GM04504 (cell line): ENCODE results near the gene WBP2.
"Not testable (repeated sequence)": the region's sequence is repeated elsewhere in the genome, so short reads cannot be mapped to it uniquely, and the experiment has no call there.

Experiments
- DNase-seq: peaks from one replicate; pipeline ENCODE4 v3.0.0-alpha.2; 2012; ENCODE audit warnings: low read depth

Gene WBP2

DNA sequence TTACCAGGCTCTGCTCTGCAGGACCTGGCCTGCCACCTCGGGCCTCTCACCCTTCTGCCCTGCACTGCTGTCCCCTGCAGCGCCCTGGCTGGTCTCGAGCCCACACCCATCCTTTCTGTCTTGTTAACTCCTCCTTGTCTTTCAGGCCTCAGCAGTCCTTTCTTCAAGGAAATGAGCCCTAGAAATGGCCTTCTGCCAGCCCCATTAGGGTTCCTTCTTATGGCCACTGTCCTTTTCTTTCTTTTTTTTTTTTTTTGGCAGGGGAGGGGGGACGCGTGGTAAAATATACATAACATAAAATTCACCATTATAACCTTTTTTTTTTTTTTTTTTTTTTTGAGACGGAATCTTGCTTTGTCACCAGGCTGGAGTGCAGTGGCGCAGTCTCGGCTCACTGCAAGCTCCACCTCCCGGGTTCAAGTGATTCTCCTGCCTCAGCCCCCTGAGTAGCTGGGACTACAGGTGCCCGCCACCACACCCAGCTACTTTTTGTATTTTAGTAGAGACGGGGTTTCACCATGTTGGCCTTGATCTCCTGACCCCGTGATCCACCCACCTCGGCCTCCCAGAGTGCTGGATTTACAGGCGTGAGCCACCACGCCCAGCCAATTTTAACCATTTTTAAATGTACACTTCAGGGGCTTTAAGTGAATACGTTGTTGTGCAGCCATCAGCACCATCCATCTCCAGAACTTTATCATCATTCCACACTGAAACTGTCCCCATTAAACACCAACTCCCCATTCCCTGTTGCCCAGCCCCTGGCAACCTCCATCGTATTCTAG is 10.5 kb upstream of the WBP2 start:
- not testable (repeated sequence) for DNase-seq

DNA sequence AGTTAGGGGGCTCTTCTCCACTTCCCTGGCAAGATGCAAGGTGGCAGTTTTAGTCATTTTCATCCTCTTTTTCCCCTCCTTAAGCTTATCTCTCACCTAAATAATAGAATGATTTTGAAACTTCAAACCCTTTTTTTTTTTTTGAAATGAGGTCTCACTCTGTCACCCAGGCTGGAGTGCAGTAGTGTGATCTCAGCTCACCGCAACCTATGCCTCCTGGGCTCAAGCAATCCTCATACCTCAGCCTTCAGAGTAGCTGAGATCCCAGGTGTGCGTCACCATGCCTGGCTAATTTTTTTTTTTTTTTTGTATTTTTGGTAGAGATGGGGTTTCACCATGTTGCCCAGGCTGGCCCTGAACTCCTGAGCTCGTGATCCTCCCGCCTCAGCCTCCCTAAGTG is 9.8 kb upstream of the WBP2 start:
- not testable (repeated sequence) for DNase-seq

DNA sequence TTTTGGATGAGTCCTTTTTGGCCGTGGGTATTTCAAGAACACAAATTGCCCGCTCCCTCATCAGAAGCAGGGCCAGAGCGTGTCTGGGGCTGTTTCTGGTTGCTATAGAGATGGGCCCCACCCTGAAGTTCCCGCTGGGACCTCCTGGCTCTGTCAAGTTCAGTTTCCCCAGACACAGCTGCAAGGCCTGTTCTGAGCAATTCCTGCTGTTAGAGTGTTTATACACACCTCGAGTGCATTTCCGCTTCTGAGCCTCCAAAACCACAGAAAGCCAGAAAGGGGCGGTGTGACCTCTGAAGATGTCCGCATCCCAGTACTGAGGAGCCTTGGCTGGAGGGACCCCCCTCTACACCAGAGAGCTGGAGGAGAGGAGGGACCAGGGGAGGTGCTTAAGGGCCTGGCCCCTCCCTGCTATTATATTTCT is 9.3 kb upstream of the WBP2 start:
- DNase-seq: peak; percentile 50

DNA sequence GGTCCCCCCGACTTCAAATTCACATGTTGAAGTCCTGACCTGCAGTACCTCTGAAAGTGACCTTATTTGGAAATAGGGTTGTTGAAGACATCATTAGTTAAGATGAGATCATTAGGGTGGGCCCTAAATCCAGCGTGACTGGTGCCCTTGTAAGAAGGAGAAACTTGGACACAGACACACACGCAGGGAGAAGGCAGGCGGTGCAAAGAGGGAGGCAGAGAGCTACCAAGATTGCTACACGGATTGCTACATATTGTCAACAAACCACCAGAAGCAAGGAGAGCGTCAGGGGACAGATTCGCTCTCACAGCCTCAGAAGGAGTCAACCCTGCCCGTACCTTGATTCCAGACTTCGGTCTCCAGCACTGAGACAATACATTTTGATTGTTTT is 6.8 kb upstream of the WBP2 start:
- no peak for DNase-seq

DNA sequence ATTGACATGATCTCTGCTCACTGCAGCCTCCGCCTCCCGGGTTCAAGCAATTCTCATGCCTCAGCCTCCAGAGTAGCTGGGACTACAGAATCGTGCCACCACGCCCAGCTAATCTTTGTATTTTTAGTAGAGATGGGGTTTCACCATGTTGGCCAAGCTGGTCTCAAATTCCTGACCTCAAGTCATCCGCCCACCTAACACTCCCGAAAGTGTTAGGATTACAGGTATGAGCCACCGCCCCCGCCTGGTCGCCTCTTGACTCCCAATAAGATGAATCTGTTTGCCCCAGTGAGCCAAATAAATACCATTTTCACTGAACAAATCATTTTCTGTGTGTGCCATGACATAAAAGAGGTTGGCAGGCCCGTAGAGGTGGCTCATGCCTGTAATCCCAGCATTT is 4.2 kb upstream of the WBP2 start:
- DNase-seq: not testable (repeated sequence)

DNA sequence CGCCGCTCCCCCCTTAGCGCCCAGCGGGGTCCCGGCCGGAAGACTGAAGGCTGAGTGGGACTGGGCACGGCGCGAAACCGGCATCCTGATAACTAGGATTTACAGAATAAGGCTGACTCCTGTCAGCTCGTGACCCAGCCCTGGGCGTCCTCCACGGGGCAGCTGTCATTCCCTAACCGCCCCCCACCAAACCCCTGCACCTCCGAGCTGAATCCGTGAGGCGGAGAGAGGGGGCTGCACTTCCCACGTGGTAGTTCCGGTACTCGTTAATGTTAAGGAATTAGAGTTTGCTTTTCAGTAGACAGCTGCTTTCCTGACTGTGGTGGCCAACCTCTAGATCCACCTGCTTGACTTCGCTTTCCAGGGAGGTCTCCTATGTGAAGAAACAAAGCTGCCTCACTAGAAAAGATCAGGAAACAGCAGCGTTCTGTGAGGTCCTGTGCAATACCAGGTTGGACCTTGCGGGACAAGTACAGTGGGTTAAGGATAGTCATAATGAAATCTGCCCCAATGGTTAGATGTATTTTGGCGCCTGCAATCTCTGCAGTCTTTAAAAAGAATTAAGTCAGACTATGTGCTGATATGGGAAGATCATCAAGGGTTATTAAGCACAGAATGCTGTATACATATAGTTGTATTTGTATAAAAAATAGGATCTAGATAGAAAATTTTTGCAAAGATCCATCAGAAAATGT is 1.1 kb upstream of the WBP2 start:
- no peak for DNase-seq

DNA sequence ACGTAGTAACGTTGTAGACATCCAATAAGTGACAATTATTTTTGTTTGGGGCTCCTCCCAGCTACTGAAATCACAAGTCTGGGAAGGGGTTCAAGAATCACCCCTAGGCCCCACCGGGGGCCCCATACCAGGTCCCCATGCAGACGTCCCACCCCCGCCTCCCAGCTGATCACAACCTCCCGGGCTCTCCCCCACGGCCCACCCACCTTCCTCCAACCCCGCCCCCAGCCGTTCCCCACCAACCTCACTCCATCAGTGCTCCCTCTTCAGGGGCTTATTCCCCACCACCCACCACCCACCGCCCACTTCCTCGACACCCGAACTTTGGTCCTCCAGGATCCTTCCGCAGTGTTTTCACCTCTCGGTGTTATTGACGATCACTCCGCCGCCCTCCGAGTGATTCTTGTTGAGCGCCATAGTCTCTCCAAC is 240 bp downstream of the WBP2 start:
- DNase-seq: no peak

DNA sequence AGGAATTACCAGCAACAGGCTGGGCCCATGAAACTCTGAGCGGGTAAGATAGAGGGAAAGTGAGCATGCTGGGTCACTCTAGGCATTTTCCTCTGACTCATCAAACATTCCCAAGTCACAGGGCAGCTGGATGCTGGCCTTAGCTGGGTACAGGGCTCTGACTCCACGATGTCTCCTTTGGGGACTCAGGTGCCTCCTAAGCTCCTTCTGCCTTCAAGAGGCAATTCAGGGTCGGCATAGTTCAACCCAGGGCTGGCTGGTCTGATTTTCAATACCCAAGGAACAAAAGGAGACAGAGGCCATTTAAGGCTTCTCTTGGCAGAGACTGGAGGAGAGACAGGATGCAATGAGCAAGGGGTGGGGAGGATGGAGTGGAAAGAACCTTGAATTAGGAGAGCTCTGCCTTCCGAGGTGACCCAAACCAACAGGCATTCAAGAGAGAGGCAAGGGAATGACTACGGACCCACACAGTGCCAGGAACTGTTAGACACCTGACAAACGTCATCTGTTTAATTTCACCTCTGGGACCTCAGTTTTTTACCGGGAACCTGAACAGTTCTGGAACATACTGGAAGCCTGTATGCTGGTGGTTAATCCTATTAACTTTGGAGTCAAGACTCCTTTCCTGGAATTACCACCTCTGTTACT is 910 bp downstream of the WBP2 start:
- peak; percentile 56 for DNase-seq

DNA sequence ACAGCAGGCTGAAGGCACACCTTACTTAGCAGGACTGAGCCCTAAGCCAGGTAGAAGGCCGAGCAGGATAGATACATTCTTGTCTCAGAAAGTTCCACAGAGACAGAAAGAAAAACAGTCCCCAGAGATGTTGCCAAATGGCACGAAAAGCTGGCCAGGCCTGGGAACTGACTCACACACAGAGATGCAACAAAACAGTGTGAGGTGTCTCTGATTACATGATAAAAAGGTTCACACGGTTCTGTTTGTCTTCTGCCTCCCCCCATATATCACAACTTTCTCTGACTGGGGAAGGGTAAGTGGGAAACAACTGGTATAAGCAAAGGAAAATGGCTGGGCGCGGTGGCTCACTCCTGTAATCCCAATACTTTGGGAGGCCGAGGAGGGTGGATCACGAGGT is 1.7 kb downstream of the WBP2 start:
- peak; percentile 58 for DNase-seq

DNA sequence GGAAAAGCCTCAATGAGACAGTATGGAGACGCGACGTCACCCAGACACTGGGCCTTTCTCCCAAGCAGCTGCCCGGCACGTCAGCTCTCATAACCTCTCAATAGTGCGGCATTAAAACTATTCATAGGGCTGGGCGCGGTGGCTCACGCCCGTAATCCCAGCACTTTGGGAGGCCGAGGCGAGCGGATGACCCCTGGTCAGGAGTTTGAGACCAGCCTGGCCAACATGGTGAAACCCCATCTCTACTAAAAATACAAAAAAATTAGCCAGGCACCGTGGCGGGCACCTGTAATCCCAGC is 3.5 kb downstream of the WBP2 start:
- not testable (repeated sequence) for DNase-seq

DNA sequence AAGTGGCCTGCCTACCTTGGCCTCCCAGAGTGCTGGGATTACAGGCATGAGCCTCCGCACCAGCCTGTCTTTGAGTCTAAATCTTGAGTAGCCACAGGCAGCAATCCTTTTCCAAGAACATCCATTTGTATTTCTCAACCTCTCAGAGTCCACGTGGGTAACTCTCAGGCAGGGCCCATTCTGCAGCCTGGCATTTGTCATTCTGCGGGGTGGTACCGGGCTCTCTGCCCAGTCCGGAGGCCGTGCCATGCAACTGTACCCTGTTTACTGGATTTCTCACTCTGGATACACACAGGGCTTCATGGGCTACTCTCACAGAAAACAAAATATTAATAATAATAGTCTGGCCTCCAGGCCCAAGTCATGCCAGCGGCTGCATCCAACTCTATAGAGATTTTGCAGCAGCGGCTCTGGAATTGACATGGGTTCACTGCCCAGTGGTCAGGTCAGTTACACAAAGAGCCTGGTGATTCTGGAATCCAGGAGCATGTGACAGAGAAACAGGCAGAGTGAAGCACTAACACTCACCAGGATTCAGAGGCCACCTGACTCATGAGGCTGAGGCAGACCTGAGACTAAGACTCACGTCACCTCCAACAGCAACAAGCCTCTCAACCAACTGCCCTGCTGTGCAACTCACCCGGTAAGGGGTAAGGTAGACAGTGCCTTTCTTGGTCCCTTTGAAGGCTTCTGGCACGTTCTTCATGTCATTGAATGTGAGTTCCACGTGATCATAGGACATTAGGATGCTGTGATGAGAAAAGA is 4.0 kb downstream of the WBP2 start:
- no peak for DNase-seq

DNA sequence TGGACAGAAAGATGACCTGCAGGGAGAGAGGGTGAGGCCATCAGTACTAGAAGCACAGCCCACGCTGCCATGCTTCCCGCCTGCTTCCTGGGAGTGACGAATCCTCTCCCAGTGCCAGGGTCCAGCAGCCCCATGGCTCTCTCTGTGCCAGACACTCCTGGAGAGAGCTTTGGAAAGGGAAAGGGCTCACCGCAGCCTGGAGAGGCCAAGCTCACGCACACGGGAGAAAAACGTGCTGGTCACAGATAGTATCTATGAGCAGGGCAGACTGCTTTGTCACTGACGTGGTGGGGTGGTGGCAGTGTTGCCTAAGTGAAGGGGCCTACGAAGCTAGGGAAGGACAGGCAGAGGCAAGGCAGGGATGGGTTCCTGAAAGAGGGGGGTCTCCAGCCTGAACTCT is 5.4 kb downstream of the WBP2 start:
- DNase-seq: no peak

DNA sequence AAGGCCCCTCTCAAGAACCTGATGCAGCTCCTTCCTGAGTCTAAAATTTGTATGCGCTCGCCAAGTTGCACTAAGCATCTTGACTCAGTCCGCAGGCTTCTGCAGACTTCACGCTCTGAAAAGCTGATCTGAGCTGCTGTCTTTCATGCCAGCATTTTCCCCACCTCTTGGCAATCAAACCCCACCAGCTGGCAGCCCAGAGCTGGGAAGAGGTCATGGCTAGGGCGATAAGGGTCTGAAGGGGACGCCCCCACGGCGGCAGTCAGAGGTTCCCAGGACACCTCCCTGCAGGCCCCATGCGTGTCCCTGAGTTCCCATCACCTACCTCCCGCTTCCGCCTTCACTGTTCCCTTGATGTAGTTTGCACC is 5.9 kb downstream of the WBP2 start:
- no peak for DNase-seq

DNA sequence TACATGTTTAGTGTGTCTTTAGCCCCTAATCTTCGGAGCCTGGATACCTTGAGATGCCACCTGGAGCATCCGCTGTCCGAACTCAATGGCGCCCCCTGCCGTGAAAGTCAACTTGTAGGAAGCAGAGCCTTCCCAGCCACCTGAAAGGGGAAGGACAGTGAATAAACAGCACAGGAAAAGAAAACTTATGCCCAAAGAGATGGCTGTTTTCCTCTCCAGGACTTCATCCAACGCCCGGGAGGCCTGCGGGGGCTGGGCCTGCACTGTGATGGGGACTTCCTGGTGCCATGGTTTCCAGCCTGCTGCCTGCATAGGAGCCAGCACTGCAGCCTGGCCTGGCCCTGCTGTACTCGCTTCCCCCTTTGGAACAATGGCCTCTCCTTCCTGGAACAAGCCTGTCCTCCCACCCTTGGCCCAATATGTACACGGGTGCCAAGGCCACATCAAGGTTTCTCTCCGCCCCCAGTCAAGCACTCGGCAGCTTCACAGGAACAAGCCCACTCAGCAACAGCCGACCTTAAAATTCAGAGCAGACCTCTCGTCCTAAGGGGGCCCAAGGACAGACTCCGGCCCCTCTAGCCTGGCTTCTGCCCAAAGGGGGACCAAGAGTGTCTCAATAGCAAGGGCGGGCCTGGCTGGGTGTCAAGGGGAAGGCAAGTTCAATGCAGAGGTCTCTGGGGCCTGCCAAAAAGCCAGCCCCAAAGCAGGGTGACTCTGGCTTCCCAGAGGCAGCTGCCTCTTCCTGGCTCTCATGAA is 6.4 kb downstream of the WBP2 start:
- no peak for DNase-seq

DNA sequence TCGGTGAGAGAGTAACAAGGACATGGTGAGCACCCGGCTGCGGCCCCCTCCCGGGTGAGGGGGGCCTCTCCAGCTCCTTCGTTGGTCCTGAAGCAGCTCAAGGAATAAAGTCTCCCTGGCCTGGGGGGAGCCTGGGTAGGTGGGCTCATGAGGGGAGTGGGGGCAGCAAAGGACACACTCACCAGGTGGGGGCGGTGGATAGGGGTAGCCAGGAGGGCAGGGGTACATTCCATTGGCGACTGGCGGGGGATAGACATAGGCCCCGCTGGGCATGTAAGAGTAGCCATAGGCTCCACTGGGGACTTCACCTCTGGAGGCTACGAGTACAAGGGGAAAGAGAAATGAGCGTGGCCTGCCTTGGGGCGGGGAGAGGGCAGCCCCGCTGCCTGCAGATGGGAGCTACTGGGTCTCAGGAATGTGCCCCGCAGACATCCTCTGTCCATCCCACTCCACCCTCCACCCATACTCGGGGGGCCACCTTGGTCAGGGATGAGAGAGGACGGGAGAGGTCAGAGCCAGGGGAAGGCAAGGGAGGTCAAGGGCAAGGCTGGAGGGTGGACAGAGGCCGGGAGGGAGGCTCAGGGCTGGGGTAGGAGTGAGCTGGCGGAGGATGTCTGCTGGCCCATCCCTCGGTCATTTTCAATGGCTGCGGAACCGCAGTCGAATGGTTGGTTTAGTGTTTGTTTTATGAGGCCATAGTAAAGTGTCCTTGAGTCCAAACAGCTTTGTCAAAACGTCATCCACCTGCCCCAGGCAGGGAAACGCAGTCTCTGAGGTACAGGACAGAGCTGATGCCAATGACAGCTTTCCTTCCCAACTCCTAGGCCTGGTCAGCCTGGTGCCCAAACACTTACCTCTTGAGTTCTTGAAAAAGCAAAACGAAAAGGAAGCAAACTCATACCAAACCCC is 7.3 kb downstream of the WBP2 start:
- DNase-seq: no peak

DNA sequence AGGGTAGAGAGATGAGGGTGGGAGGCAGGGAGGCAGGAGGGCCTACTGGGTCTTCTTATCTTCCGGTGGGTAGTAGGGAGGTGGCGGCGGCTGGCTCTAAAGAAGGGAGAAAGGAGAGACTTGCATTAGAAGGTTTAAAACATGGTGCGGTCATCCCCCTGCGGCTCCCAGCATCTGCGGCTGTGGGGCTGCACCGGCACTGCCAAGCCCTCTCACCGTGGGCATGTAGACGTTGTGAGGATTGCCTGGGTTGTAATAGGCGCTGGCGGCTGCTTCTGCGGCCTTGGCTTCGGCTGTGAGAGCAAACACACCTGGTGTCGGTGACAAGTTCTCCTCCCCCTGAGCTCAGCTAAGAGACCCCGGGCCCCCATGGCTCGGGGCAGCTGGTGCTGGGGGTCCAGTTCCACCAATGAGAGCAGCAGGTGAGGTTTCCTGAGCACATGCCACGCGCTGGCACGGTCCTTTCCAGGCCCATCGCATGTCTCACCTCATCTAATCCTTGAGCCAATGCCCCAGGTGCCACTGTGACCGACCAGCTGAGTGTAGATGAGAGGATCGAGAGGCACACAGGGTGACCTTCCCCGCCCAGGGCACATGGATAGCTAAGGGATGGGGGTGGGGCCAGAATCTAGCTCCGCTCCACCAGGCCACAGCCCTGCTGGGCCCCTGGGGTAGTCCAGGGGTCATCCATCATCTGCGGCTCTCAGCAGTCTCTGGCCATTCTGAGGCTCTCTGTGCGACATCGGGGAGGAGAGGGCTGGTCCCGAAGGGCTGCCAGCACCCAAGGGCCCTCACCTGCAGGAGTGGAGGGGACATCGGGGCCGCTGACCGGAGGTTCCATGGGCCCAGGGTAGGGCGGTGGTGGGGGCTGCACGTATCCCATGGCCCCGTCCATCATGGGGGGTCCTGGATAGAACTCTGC is 8.2 kb downstream of the WBP2 start:
- no peak for DNase-seq

DNA sequence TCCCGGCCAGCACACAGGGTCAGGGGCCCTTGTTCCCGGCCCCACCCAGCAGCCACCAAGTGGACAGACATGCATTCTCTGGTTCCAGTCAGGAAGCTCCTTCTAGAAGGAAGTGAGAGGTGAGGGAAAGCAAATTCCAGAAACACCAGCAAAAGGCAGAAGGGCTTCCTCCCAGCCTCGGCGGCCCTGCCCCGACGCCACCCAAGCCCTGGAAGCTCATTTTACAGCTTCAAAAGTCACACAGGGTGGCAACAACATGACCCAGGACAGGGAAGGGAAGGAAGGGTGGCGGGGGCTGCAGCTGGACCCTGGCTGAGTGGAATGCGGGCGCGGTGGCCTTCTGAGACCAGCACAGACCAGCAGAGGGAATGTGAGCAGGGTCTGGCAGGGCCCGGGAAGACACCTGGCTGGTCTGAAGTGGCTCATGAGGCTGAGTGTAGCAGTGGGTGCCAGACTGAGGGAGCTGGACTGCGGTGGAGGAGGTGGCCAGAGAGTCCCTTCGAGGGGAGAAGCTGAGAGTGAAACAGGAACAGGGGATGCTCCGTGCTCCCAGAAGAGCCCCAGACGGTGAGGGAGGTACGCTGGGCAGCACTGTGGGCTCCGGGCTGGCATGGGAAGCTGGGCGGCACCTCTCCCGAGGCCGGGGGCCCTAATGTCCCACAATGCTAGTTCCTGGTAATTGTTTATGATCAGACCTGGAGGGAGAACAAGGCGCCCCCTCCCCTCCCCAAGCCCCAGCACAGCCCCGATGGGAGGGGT is 9.0 kb downstream of the WBP2 start:
- DNase-seq: no peak

DNA sequence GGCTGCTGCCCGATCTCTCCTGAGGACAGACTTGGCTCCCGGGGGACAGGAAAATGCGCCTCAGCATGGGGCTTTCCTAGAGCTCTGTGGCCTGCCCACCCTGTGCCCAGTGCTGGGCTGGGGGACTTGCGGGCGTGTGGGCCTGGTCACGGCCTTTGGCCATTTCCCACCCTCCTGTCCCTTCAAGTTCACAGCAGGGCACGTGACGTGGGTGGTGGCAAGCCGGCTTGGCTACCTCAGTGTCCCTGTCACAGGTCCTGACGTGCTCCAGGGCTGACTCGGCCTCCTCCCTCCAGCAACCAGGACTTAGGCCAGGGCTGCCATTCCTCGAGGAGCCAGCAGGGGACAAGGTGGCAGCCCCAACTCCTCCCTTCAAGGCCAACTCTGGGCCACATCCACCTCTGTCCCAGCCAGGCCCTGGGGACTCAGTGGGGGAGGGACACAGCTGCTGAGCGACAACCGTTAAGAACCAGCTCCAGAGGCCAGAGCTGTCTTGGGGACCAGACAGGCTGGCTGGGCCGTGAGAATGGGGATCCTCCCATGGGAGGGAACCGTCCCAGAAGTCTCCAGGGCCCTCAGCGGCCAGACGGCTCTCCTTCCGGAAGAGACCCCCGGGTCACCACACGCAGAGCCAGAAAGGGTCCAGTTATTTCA is 9.9 kb downstream of the WBP2 start:
- DNase-seq: no peak
